OCI-LY7 (cell line): ENCODE results near the gene LRRC75B.
"Not testable (repeated sequence)": the region's sequence is repeated elsewhere in the genome, so short reads cannot be mapped to it uniquely, and the experiment has no call there.

Experiments used
- CTCF ChIP-seq: fragments of 200-600 bp; sonication (generic); conservative IDR thresholded peaks from 2 replicates; pipeline ENCODE4 v1.5.1; 2014; ENCODE audit warnings: mild to moderate bottlenecking, antibody characterized with exemption, low read length, moderate library complexity, mixed read lengths
- EZH2phosphoT487 ChIP-seq: fragments of 200-600 bp; sonication (generic); IDR thresholded peaks from 2 replicates; pipeline ENCODE4 v1.6.1; 2018; ENCODE audit warnings: low read depth, borderline replicate concordance, mild to moderate bottlenecking, mixed run types, antibody characterized with exemption, low read length, moderate library complexity, mixed read lengths

- TF ChIP-seq CTCF, EZH2phosphoT487: not testable (repeated sequence)
These were observed 17.0 kb upstream of the LRRC75B start for GRCh38 chr22:24609888-24610287.
